ENCODE measurements around the gene CBY2.

Gene CBY2

GRCh38 chr13:45737571-45738017 is 35.5 kb downstream of the CBY2 start:
- DNase-seq = peak in 2 of 3 donors; percentile 5 to 12
- no peaks in the 10 kb centered on the region for H3K9me3 ChIP-seq (ENCODE audit: control extremely low read depth in 1 of 5, control insufficient read depth in 4 of 5, insufficient read depth in 2 of 5, low read depth in 1 of 5, low read length in 4 of 5)
- no peak overlapping the region for H3K4me3 ChIP-seq (ENCODE audit: control insufficient read depth in 1 of 7, extremely low read depth in 1 of 7, insufficient read depth in 4 of 7, low read depth in 2 of 7, low read length in 6 of 7)
- H3K27ac ChIP-seq (ENCODE audit: insufficient read depth in 1 of 2, low read depth in 1 of 2, low read length in 2 of 2, poor library complexity in 1 of 2, severe bottlenecking in 2 of 2) = no peak overlapping the region
- H3K27me3 ChIP-seq (replicated peaks in 2 of 5; ENCODE audit: control insufficient read depth in 4 of 5, insufficient read depth in 5 of 5, low read length in 4 of 5) = no peaks in the 10 kb centered on the region
- POLR2A ChIA-PET = no interaction called here
- no peaks in the 10 kb centered on the region for H3K36me3 ChIP-seq (ENCODE audit: control insufficient read depth in 4 of 4, insufficient read depth in 4 of 4, low read length in 3 of 4)
- H3K4me1 ChIP-seq (ENCODE audit: control extremely low read depth in 1 of 4, control insufficient read depth in 4 of 4, insufficient read depth in 4 of 4, low read length in 3 of 4) = no peaks in the 10 kb centered on the region
- WGBS (ENCODE audit: insufficient coverage) = 17% methylated on average over 2 of the region's 2 CpGs
- CTCF ChIA-PET = no interaction called here

GRCh38 chr13:45742985-45743384 is 40.9 kb downstream of the CBY2 start:
- peaks cover 0 to 4% (median 3%) of the 10 kb centered on the region in 4 experiments for H3K4me1 ChIP-seq (ENCODE audit: control extremely low read depth in 1 of 4, control insufficient read depth in 4 of 4, insufficient read depth in 4 of 4, low read length in 3 of 4)
- no peak overlapping the region for H3K4me3 ChIP-seq (ENCODE audit: control insufficient read depth in 1 of 7, extremely low read depth in 1 of 7, insufficient read depth in 4 of 7, low read depth in 2 of 7, low read length in 6 of 7)
- no peak overlapping the region for H3K27ac ChIP-seq (ENCODE audit: insufficient read depth in 1 of 2, low read depth in 1 of 2, low read length in 2 of 2, poor library complexity in 1 of 2, severe bottlenecking in 2 of 2)
- no peaks in the 10 kb centered on the region for H3K27me3 ChIP-seq (replicated peaks in 2 of 5; ENCODE audit: control insufficient read depth in 4 of 5, insufficient read depth in 5 of 5, low read length in 4 of 5)
- WGBS (ENCODE audit: insufficient coverage) = 100% methylated on average over 5 of the region's 5 CpGs
- H3K9me3 ChIP-seq (ENCODE audit: control extremely low read depth in 1 of 5, control insufficient read depth in 4 of 5, insufficient read depth in 2 of 5, low read depth in 1 of 5, low read length in 4 of 5) = no peaks in the 10 kb centered on the region
- no peaks in the 10 kb centered on the region for H3K36me3 ChIP-seq (ENCODE audit: control insufficient read depth in 4 of 4, insufficient read depth in 4 of 4, low read length in 3 of 4)
- DNase-seq = no peak
- ChIA-PET POLR2A (no interaction called here), CTCF (interaction anchor here (1.4 kb wide), 1 partner anchor 10 kb away, joined by 3 read pairs; no protein-coding TSS in a partner anchor)

- Histone ChIP-seq H3K4me1 (ENCODE audit: control extremely low read depth in 1 of 4, control insufficient read depth in 4 of 4, insufficient read depth in 4 of 4, low read length in 3 of 4) (peaks cover 0 to 4% (median 3%) of the 10 kb centered on the region in 4 experiments), H3K4me3 (ENCODE audit: control insufficient read depth in 1 of 7, extremely low read depth in 1 of 7, insufficient read depth in 4 of 7, low read depth in 2 of 7, low read length in 6 of 7) (no peak overlapping the region), H3K27me3 (replicated peaks in 2 of 5; ENCODE audit: control insufficient read depth in 4 of 5, insufficient read depth in 5 of 5, low read length in 4 of 5) (no peaks in the 10 kb centered on the region), H3K36me3 (ENCODE audit: control insufficient read depth in 4 of 4, insufficient read depth in 4 of 4, low read length in 3 of 4) (no peaks in the 10 kb centered on the region), H3K9me3 (ENCODE audit: control extremely low read depth in 1 of 5, control insufficient read depth in 4 of 5, insufficient read depth in 2 of 5, low read depth in 1 of 5, low read length in 4 of 5) (no peaks in the 10 kb centered on the region), H3K27ac (ENCODE audit: insufficient read depth in 1 of 2, low read depth in 1 of 2, low read length in 2 of 2, poor library complexity in 1 of 2, severe bottlenecking in 2 of 2) (no peak overlapping the region)
- WGBS (ENCODE audit: insufficient coverage) = 100% methylated on average over 2 of the region's 3 CpGs
- no peak for DNase-seq
- ChIA-PET POLR2A (no interaction called here), CTCF (no interaction called here)
Measured at GRCh38 chr13:45744979-45745378, 42.9 kb downstream of the CBY2 start.

GRCh38 chr13:45747071-45747470 is 45.0 kb downstream of the CBY2 start:
- H3K27me3 ChIP-seq (replicated peaks in 2 of 5; ENCODE audit: control insufficient read depth in 4 of 5, insufficient read depth in 5 of 5, low read length in 4 of 5) = no peaks in the 10 kb centered on the region
- peaks cover 0 to 4% (median 3%) of the 10 kb centered on the region in 4 experiments for H3K4me1 ChIP-seq (ENCODE audit: control extremely low read depth in 1 of 4, control insufficient read depth in 4 of 4, insufficient read depth in 4 of 4, low read length in 3 of 4)
- peak in 2 of 3 donors; percentile 29 to 33 for DNase-seq
- no peak overlapping the region for H3K4me3 ChIP-seq (ENCODE audit: control insufficient read depth in 1 of 7, extremely low read depth in 1 of 7, insufficient read depth in 4 of 7, low read depth in 2 of 7, low read length in 6 of 7)
- no peak overlapping the region for H3K27ac ChIP-seq (ENCODE audit: insufficient read depth in 1 of 2, low read depth in 1 of 2, low read length in 2 of 2, poor library complexity in 1 of 2, severe bottlenecking in 2 of 2)
- WGBS (ENCODE audit: insufficient coverage) = 14% methylated on average over 2 of the region's 2 CpGs
- ChIA-PET POLR2A (no interaction called here), CTCF (no interaction called here)
- no peaks in the 10 kb centered on the region for H3K9me3 ChIP-seq (ENCODE audit: control extremely low read depth in 1 of 5, control insufficient read depth in 4 of 5, insufficient read depth in 2 of 5, low read depth in 1 of 5, low read length in 4 of 5)
- H3K36me3 ChIP-seq (ENCODE audit: control insufficient read depth in 4 of 4, insufficient read depth in 4 of 4, low read length in 3 of 4) = no peaks in the 10 kb centered on the region

- Histone ChIP-seq H3K4me3 (ENCODE audit: control insufficient read depth in 1 of 7, extremely low read depth in 1 of 7, insufficient read depth in 4 of 7, low read depth in 2 of 7, low read length in 6 of 7) (no peak overlapping the region), H3K36me3 (ENCODE audit: control insufficient read depth in 4 of 4, insufficient read depth in 4 of 4, low read length in 3 of 4) (no peaks in the 10 kb centered on the region), H3K27me3 (replicated peaks in 2 of 5; ENCODE audit: control insufficient read depth in 4 of 5, insufficient read depth in 5 of 5, low read length in 4 of 5) (no peaks in the 10 kb centered on the region), H3K4me1 (ENCODE audit: control extremely low read depth in 1 of 4, control insufficient read depth in 4 of 4, insufficient read depth in 4 of 4, low read length in 3 of 4) (peaks cover 0 to 4% (median 3%) of the 10 kb centered on the region in 4 experiments), H3K27ac (ENCODE audit: insufficient read depth in 1 of 2, low read depth in 1 of 2, low read length in 2 of 2, poor library complexity in 1 of 2, severe bottlenecking in 2 of 2) (no peak overlapping the region), H3K9me3 (ENCODE audit: control extremely low read depth in 1 of 5, control insufficient read depth in 4 of 5, insufficient read depth in 2 of 5, low read depth in 1 of 5, low read length in 4 of 5) (no peaks in the 10 kb centered on the region)
- CTCF ChIA-PET = no interaction called here
- 78% methylated on average over 5 of the region's 13 CpGs for WGBS (ENCODE audit: insufficient coverage)
- POLR2A ChIA-PET = no interaction called here
- no peak for DNase-seq
Measured at GRCh38 chr13:45748941-45749759, 47.0 kb downstream of the CBY2 start.

GRCh38 chr13:45750566-45750965 is 48.4 kb downstream of the CBY2 start:
- POLR2A ChIA-PET = no interaction called here
- Histone ChIP-seq H3K27me3 (replicated peaks in 2 of 5; ENCODE audit: control insufficient read depth in 4 of 5, insufficient read depth in 5 of 5, low read length in 4 of 5) (no peaks in the 10 kb centered on the region), H3K4me3 (ENCODE audit: control insufficient read depth in 1 of 7, extremely low read depth in 1 of 7, insufficient read depth in 4 of 7, low read depth in 2 of 7, low read length in 6 of 7) (no peak overlapping the region), H3K36me3 (ENCODE audit: control insufficient read depth in 4 of 4, insufficient read depth in 4 of 4, low read length in 3 of 4) (no peaks in the 10 kb centered on the region), H3K9me3 (ENCODE audit: control extremely low read depth in 1 of 5, control insufficient read depth in 4 of 5, insufficient read depth in 2 of 5, low read depth in 1 of 5, low read length in 4 of 5) (no peaks in the 10 kb centered on the region), H3K4me1 (ENCODE audit: control extremely low read depth in 1 of 4, control insufficient read depth in 4 of 4, insufficient read depth in 4 of 4, low read length in 3 of 4) (peaks cover 0 to 4% (median 3%) of the 10 kb centered on the region in 4 experiments), H3K27ac (ENCODE audit: insufficient read depth in 1 of 2, low read depth in 1 of 2, low read length in 2 of 2, poor library complexity in 1 of 2, severe bottlenecking in 2 of 2) (no peak overlapping the region)
- CTCF ChIA-PET = no interaction called here
- DNase-seq = no peak
- WGBS (ENCODE audit: insufficient coverage) = 100% methylated on average over 3 of the region's 3 CpGs

- CTCF ChIA-PET = no interaction called here
Measured at GRCh38 chr13:45751885-45752284, 49.8 kb downstream of the CBY2 start.

More at GRCh38 chr13:45751885-45752284, 49.8 kb downstream of the CBY2 start:
- H3K27ac ChIP-seq (ENCODE audit: insufficient read depth in 1 of 2, low read depth in 1 of 2, low read length in 2 of 2, poor library complexity in 1 of 2, severe bottlenecking in 2 of 2) = no peak overlapping the region
- no peaks in the 10 kb centered on the region for H3K27me3 ChIP-seq (replicated peaks in 2 of 5; ENCODE audit: control insufficient read depth in 4 of 5, insufficient read depth in 5 of 5, low read length in 4 of 5)
- POLR2A ChIA-PET = no interaction called here
- no peaks in the 10 kb centered on the region for H3K36me3 ChIP-seq (ENCODE audit: control insufficient read depth in 4 of 4, insufficient read depth in 4 of 4, low read length in 3 of 4)
- H3K4me1 ChIP-seq (ENCODE audit: control extremely low read depth in 1 of 4, control insufficient read depth in 4 of 4, insufficient read depth in 4 of 4, low read length in 3 of 4) = peaks cover 0 to 4% (median 3%) of the 10 kb centered on the region in 4 experiments
- no peak for DNase-seq
- peaks cover 0 to 3% (median 2%) of the 10 kb centered on the region in 5 experiments for H3K9me3 ChIP-seq (ENCODE audit: control extremely low read depth in 1 of 5, control insufficient read depth in 4 of 5, insufficient read depth in 2 of 5, low read depth in 1 of 5, low read length in 4 of 5)
- no peak overlapping the region for H3K4me3 ChIP-seq (ENCODE audit: control insufficient read depth in 1 of 7, extremely low read depth in 1 of 7, insufficient read depth in 4 of 7, low read depth in 2 of 7, low read length in 6 of 7)
